NCI-H128 (cell line): ENCODE results near the gene ACOX2.

Source experiments
- DNase-seq: peaks from one replicate; lab custom pipeline; 2025; ENCODE audit not compliant: unreplicated experiment; lab: John Stamatoyannopoulos, UW

ACOX2 gene

GRCh38 chr3:58514405-58514804 lies 22.6 kb downstream of the ACOX2 start:
- DNase-seq = no peak

GRCh38 chr3:58508437-58508836 lies 28.6 kb downstream of the ACOX2 start:
- no peak for DNase-seq

- no peak for DNase-seq
These were observed 29.5 kb downstream of the ACOX2 start for GRCh38 chr3:58507356-58508078.

- DNase-seq = no peak
These were observed 34.1 kb downstream of the ACOX2 start for GRCh38 chr3:58502872-58503271.

- no peak for DNase-seq
These were observed 39.9 kb downstream of the ACOX2 start for GRCh38 chr3:58497097-58497496.

GRCh38 chr3:58496206-58496857 lies 40.7 kb downstream of the ACOX2 start:
- DNase-seq = no peak

- DNase-seq = no peak
These were observed 41.9 kb downstream of the ACOX2 start for GRCh38 chr3:58495101-58495500.

GRCh38 chr3:58494107-58494506 lies 42.9 kb downstream of the ACOX2 start:
- no peak for DNase-seq

- no peak for DNase-seq
These were observed 44.5 kb downstream of the ACOX2 start for GRCh38 chr3:58492494-58492905.

GRCh38 chr3:58491506-58492402 lies 45.2 kb downstream of the ACOX2 start, which contains the start of gene KCTD6:
Gene KCTD6 (plus strand): TSS chr3:58492096. CDS start chr3:58498756, 6,660 bp downstream.
- DNase-seq = peak; percentile 66

- DNase-seq = no peak
These were observed 46.0 kb downstream of the ACOX2 start for GRCh38 chr3:58490860-58491501.

GRCh38 chr3:58488967-58489366 lies 48.0 kb downstream of the ACOX2 start:
- no peak for DNase-seq

- no peak for DNase-seq
These were observed 49.7 kb downstream of the ACOX2 start for GRCh38 chr3:58487140-58487886.

GRCh38 chr3:58485801-58486435 lies 51.1 kb downstream of the ACOX2 start:
- no peak for DNase-seq

GRCh38 chr3:58484722-58485069 lies 52.3 kb downstream of the ACOX2 start:
- DNase-seq = no peak

GRCh38 chr3:58484045-58484721 lies 52.8 kb downstream of the ACOX2 start:
- no peak for DNase-seq

- DNase-seq = no peak
These were observed 53.9 kb downstream of the ACOX2 start for GRCh38 chr3:58482917-58483636.

GRCh38 chr3:58480309-58480708 lies 56.7 kb downstream of the ACOX2 start:
- DNase-seq = no peak

GRCh38 chr3:58478781-58479180 lies 58.2 kb downstream of the ACOX2 start:
- no peak for DNase-seq
